HPDE6-E6E7 (cell line): ENCODE data around the gene INPP5D.
A peak's percentile ranks its signal among the peaks of the same experiment; 100 is the strongest.

Experiments used
- DNase-seq: peaks from one replicate; pipeline ENCODE4 v3.0.0; 2011; ENCODE audit warnings: missing footprints; ENCODE audit errors: extremely low spot score

Gene INPP5D

GRCh38 chr2:233236820-233237589 is 176.9 kb downstream of the INPP5D start:
- no peak for DNase-seq

- DNase-seq, result no peak
Measured at GRCh38 chr2:233240897-233241296, 180.8 kb downstream of the INPP5D start.

GRCh38 chr2:233241803-233242202 is 181.7 kb downstream of the INPP5D start:
- no peak for DNase-seq

- DNase-seq, result no peak
Measured at GRCh38 chr2:233242231-233242927, 182.2 kb downstream of the INPP5D start.

- no peak for DNase-seq
Measured at GRCh38 chr2:233243348-233243747, 183.2 kb downstream of the INPP5D start.

- no peak for DNase-seq
Measured at GRCh38 chr2:233244818-233245217, 184.7 kb downstream of the INPP5D start.

GRCh38 chr2:233245406-233245805 is 185.3 kb downstream of the INPP5D start:
- no peak for DNase-seq

GRCh38 chr2:233247116-233247515 is 187.0 kb downstream of the INPP5D start:
- DNase-seq, result no peak

GRCh38 chr2:233247744-233248143 is 187.6 kb downstream of the INPP5D start:
- DNase-seq, result peak; percentile 90

GRCh38 chr2:233248999-233249398 is 188.9 kb downstream of the INPP5D start:
- DNase-seq, result no peak

GRCh38 chr2:233250568-233250967 is 190.4 kb downstream of the INPP5D start:
- no peak for DNase-seq

GRCh38 chr2:233250985-233251305 is 190.8 kb downstream of the INPP5D start:
- DNase-seq, result no peak

GRCh38 chr2:233251306-233252116 is 191.4 kb downstream of the INPP5D start, which contains the start of gene ATG16L1:
ATG16L1 (plus strand) TSS chr2:233251673; CDS start chr2:233251828, 155 bp downstream.
- peak; percentile 99 for DNase-seq

GRCh38 chr2:233252227-233252626 is 192.1 kb downstream of the INPP5D start:
- DNase-seq, result no peak

- no peak for DNase-seq
Measured at GRCh38 chr2:233255151-233255550, 195.0 kb downstream of the INPP5D start.

- no peak for DNase-seq
Measured at GRCh38 chr2:233256048-233256447, 195.9 kb downstream of the INPP5D start.
